Activated T-helper 9 cell treated with anti-CD3 and anti-CD28 coated beads, Interleukin-2, amount 50 U/mL, for 16 hours (primary cell): Measurements from ENCODE around the gene ASAP3.

ENCODE experiments used
- DNase-seq: peaks from one replicate; pipeline ENCODE4 v3.0.0-alpha.2; 2020; ENCODE audit warnings: low read depth

The ASAP3 gene

DNA sequence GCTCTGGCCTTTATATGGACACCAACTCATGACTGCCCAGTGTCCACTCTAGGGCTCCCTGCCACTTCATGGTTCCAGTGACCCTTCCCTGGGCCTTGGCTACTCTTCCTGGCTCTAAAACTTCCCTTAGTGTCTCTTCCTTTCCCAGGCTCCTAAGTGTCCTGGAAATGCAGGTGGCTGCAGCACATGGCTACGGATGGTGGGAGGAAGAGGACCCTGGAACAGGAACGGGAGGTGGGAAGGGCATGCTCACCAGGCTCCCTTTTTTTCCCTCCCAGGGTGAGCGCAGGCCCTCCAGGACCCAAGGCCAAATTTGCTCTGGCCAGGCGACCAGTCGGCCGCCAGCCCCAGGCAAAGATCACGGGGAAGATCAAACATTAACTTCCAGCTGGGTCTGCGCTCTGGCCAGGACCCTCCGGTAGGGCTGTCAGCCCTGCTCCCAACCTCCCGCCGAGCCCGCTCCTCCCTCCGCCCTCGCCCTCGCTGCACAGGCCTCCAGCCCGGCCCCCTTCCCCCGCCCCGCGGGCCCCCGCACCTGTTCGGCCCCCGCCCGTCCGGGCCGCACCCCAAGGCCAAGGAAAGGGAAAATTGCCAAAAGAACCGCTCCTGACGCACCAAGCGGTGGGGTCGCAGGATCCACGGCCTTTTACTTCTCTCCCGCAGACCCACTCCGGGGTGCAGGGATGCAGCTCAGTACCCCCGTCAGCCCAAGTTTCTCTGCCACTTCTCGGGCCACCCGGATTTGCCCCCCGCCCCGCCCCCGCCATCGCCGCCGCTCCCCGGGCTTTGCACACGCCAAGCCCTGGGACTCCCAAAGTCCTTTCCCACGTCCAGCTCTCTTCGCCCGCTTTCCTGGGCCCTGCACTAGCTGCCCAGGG, 60.3 kb downstream of the ASAP3 start:
- DNase-seq, result no peak

DNA sequence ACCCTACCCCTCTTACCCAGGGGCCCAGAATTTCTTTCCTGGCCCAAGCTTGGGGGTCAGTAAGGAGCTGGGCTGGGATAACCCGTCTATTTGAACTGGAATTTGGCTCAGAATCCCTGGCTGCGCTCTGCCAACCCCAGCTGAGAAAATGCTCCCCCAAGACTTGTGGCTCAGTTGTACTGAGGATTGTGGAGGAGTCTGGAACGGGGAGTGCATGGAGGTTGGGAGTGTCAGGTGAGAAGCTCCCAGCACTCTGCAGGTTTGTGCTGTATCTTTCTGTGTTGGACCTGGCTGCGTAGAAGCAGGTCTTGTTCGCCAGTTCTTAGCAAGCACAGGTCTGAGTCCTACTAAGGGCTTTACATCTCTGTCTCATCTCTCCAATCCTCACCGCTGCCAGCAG, 61.0 kb downstream of the ASAP3 start:
- no peak for DNase-seq

DNA sequence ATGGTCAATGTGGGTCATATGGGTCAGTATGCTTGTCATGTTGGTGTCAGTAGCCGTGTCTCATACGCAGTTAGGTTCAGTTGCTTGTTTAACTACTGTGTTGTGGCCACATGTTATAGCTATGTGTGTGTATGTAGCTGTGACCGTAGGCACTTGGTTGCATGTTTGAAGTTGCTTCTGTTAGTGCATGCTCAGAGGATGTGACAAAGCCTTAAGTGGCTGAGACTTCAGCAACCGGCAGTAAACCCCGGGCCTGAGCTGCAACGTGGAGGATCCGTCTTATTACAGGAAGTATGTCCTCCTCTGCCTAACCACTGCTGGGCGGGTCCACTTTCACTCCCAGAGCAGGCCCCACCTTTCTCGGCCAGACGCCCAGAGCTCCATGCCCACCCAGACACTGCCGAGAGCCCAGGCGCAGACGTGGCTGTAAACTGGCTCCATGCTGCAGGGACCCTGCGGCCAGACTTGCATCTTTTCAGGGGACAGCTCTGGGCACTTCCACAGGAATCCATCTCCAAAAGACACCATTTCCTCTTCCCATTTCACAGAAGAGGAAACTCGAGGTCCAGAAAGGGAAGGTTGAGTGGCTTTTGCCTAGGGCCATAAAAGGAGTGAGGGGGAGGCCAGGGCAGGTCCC, 61.6 kb downstream of the ASAP3 start:
- no peak for DNase-seq

DNA sequence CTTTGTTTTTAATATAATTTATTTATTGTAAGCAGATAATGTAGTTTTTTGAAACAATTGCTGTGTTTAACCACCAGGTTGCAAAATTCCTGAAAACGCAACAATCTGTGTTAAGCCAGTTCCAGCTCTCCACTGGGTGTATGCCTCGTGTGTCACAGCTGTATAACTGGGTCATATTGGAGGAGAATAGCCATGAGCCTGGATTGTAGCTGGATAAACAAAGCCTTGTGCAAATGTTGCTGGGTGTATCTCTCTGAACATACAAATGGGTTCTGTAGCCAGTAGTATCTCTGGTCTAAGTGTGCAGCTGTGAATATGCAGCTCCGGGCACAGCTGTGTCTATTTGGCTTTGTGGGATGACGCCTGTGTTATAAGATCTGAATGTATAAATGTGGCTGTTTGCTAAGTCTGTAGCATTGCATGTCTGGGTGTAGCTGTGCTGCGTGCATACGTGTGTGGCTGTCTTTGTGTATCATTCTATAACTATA, 62.2 kb downstream of the ASAP3 start:
- no peak for DNase-seq

DNA sequence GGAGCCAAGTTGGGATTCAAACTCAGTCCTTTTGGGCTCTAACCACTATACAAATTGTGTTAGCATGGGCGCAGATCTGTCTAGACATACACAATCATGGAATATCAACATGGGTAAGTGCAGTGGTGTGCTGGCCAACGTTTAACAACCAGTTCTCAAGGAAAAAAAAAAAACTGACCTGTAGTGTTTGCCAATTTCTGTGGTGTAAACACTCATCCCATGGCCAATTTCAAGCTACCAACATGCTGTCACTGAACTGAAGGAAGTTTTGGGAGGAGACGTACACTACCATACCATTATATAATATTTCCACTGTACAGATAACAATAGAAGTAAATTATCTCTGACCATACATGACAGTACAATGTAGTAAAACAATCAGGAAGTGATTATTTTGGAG, 62.6 kb downstream of the ASAP3 start:
- no peak for DNase-seq

DNA sequence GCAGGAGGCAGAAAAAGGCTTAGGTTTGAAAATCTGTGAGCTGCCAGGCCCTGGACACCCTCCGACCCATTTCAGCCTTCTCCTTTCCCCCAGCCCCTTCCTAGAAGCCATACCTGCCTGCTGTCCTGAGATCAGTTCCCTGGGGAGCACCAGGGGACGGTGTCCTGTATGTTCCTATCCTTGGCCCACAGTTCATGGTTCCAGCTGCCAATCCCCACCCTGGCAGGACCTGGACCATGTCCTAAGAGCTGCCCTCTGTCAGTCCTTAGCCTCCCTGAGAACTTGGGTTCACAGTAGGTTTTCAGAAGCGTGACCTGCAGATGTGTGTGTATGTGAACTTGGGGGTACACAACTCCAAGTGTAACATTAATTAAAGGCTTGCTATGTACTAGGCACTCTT, 63.2 kb downstream of the ASAP3 start:
- no peak for DNase-seq

DNA sequence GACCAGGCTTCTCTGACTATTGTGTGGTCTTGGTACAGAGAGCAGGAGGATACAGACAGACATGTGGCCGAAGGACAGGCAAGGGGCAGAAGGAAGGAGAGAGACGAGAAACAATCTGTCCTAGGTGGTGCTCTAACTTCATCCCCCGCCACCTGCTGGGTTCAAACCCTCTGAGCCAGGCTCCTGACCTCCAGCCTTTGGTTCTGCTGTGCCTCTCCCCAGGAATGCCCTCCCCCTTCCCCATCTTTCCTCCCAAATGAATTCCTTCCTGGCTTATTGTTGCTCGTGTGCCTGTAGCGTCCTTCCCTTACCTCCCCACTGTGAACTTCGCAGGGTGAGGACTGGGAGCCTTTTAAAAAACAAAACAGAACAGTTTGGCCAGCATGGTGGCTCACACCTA, 64.8 kb downstream of the ASAP3 start:
- DNase-seq, result no peak

DNA sequence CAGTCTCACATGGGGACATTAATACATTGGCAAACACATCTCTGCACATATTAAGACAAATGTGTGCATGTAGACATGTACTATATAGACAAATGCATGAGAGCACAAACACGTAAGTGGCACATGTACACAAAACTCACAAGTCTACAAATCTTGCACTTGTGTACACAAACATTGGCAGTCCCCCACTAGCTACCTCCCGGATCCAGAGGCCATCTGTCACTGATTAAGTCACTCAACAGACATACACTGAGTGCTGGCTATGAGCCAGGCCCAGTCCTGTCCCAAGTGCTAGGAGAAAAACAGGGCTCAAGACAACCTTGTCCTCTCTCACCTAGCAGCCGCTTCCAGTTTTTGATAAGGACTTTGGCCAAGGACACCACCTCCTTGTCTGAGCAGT, 66.4 kb downstream of the ASAP3 start:
- DNase-seq, result no peak

DNA sequence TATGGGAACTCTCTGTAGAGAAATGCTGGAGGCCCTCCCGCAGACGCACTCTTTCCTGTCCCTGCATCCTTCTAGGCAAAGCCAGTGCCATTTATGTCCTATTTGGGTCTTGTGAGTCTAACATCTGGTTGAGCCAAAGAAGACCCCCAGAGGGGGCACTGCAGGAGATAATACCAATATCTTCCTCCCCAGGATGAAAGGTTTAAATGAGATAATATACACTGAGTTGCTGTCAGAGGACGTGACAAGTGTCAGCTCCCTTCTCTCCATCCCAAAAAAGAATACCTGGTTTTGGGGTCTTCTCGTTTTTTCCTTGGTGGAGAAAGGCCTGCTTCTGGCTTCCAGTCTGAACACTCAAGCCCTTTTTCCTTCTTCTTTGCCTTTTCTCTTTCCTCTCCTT, 67.0 kb downstream of the ASAP3 start:
- DNase-seq, result no peak

DNA sequence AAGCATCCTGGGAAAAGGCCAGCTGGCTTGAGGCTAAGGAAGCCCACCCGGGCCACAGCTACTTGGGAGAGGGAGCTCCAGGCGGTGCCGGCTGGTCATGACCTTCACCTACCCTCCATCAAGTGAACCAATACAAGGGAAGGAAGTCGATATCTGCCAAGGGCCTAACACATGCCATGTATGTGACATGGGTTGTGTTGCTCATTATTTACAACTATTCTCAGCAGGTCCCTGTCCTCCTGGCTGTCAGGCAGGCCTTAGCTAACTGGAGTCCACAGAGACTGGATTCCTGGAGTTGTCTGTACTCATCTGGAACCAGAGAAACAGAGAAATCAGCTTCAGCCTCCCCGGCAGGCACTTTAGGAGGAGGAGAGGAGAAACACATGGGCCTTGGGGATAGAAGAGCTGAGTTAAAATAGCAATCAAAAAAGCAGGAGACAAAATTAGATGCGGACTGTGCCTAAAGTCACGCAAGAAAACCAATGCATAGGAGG, 75.1 kb downstream of the ASAP3 start:
- DNase-seq, result no peak

DNA sequence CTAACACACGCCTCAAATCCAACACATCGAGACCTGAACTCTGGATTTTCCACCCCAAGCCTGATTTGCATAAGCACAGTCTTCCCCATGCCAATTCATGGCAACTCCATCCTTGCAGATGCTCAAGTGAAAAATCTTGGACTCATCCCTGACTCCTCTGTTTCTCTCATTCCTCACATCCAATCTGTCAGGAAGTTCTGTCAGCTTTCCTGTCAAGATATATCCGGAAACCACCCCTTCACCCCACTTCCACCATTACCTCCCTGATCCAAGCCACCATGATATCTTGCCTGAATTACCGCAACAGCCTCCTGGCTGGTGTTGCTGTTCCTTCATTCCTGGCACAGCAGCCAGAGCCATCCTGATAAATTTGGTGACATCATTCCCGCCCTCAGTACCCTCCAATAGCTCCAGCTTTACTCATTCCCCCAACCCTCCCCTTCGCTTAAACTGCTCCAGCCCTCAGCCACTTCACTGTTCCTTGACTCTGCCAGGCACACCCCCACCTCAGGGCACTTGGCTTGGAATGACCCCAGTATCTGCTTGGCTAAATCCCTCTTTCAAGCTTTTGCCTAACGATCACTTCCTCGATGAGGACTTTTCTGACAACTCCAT, 76.9 kb downstream of the ASAP3 start:
- DNase-seq, result no peak

DNA sequence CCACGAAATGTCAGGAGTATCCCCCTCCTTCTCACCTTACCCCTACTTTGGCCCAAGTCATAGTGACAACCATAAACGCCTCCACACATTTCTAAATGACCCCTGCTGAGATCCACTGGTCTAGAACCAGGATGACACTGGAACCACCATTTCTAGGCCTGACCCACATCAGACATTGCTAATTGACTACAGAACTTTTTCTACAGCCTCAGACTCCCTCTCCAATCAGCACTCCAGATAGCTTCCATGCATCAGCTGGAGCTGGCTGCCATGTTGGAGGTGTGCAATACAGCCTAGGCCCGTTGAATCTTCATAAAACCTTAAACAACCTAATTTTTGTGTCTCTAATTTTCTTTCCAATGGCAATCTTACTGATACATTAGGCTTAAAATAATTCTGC, 78.0 kb downstream of the ASAP3 start:
- no peak for DNase-seq

DNA sequence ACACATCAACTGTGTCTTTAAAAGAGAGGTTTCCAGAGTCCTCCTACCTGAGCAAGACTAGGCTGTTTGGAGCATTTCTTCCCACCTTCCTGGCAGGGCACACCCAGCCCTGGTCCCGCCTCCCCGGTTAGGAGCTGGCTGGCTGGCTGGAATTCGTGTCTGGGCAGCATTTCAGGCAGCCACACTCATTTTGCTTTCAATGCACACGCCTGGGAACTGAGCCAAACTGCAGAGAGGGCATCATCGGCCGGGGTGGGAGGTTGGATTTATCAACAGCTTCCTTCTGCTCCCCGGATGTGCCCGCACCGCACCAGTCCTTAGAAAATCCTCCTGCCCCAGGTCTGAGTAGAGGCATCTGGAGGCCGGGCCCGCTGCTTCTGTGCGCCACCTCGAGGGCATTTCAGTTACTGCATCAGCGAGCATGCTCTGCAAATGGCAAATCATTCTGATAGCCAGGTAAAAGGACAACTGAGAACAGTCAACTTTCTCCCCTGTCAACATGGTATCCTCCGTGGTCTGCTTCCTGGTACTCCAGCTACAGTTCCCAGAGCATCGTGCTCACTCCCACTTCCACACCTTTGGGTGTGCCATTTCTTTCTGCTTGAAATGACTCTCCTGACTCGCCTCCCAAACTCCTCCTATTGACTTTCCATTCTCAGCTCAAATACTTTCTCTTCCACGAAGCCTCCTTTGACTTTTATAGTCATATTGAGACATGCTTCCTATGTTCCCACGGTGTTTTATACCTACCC, 80.1 kb downstream of the ASAP3 start:
- peak; percentile 70 for DNase-seq

DNA sequence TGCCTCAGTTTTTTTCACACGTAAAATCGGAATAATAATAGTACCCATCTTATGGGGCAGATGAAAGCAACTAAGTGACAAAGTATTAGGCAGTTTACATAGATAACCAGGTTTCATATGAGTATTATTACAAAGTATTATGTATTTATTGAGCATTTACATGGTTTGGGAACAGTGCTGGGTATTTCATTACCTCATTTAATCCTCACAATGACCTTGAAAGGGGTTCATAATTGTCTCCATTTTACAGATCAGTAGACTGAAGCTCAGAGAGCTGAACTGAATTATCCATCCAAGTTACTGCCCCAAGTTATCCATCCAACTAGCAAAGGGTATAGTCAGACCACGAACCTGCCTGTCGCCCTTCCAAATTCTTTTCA, 80.6 kb downstream of the ASAP3 start:
- no peak for DNase-seq

DNA sequence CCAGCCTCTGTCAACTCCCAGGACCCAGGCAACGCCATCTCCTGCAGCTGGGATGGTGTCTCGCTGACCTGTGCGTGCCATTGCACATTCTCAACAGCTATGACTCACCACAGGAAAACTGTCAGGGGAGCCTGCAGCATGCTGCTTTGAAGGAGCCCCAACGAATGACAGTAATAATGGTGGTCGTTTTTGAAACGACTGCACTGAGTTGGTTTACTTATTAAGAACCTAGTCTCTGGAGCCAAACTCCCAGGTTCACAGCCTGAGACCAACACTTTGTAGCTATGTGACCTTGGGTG, 81.0 kb downstream of the ASAP3 start:
- DNase-seq, result no peak

DNA sequence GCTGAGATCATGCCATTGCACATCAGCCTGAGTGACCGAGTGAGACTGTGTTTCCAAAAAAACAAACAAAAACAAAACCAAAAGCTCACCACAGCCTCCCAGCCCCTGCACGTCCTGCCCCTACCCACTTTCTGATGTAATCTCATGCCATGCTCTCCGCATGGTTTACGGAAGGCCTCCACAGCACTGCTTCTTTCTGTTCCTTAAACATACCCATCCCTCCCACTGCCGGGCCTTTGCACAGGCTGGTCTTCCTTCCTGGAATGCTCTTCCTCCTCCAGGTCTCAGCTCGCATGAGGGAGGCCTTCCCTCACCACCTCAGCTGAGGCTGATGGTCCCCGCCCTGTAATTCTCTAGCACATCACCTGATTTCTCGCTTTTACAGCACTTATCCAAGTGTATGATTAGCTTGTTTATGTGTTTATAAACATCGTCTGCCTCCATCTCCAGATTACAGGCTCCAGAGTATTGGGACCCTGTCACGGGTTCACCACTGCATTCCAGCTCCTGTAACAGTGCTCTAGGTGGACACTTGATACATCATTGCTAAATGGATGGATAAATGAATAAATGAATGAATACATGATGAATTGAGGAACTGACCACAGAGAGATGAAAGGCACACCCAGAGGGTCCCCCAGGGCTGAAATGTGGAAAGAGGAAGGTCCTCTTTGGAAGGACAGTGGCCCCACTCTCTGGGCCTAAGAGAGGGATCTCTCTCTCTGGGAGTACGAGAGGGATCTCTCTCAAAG, 81.5 kb downstream of the ASAP3 start:
- DNase-seq, result no peak

DNA sequence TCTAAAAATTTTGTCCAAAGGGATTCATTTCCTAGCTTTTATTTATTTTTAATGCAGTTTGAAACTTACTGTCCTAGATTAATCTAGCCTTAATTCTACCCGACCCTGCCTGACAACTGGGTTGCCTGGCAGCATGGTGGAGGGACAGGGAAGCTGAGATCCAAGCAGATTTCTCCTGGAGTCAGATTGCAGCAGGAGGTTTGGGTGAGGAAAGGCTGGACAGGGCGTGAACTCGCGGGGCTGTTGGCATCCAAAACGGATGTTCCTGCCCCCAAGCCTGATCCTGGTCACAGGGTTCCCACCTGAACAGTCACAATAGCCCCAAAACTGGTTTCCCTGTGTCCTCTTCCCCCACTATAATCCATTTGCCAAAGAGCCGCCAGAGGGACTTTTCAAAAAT, 82.7 kb downstream of the ASAP3 start:
- DNase-seq, result no peak

DNA sequence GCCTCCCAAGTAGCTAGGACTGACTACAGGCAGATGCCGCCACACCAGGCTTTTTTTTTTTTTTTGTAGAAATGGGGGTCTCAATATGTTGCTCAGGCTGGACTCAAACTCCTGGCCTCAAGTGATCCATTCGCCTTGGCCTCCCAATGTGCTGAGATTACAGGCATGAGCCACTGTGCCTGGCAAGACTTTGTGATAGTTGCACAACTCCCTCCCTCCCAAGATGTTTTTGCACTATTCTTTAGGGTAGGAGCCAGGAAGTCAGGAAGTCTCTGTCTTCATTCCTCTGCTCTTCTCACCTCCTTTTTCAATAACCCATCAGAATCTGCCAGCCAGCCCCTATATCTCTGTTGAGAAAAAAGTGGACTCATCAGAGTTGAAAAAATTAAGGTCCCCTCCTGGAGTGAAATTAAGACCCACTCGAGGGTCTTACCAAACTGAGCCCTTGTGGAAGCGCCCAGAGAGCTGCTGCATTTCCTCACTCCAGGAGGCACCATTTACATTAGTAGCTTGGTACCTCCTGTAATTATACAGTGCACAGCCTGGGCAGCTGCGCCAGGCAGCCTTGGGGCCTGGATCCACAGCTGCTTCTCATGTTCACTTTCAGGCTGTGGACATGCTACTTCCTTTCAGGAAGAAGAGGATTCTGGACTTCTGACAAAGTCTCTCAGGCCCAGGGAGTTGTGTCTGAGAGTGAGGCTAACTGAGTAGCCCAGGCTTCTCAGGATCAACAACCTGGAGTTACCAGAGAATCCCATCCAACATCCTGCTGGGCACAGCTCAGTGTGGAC, 83.5 kb downstream of the ASAP3 start:
- DNase-seq, result no peak

DNA sequence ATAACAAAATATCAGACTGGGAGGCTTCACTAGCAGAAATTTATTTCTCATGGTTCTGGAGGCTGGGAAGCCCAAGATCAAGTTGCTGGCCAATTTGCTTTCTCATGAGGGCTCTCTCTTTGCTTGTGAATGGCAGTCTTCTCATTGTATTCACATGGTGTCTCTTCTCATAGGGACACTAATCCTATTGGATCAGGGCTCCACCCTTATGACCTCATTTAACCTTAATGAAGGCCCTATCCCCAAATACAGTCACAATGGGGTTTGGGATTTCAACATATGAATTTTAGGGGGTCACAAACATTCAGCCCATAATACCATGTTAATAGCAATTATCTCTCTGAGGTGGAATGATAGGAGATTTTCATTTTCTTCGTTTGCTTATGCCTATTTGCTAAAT, 84.8 kb downstream of the ASAP3 start:
- DNase-seq, result no peak

DNA sequence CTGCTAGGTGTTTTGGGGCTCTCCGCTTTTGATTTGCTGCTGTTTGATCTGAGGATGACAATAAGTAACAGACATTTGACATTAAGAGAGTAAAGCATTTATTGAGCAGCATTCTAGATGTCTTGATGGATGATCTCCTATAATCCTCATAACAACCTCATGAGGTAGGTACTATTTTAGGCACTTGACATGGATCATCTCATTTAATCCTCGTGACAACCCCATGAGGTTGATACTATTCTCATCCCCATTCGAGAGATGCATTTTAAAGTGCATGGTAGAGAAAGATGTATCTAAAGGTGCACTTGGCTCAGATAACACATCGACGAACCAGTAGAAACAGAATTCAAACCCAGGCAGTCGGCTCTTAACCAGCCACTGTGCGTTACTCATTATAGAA, 86.1 kb downstream of the ASAP3 start:
- DNase-seq, result no peak

DNA sequence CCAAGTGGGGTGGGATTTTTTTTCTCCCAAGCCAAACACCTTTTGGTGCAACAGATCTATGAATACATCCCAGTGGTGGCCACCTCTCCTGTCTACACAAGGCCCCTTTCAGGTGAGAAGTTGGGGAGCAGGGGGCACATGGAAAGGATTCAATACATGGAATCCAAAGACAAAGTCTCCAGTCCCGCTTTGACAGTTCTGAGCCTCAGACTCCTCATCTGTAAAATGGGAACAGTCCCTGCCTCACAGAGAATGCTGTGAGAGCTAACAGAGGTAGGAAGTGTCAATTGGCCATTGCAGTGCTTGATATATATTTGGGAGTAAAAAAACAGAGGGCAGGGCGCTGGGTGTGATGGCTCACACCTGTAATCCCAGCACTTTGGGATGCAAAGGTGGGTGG, 87.6 kb downstream of the ASAP3 start:
- DNase-seq, result no peak
